SU-DHL-6 (cell line): Measurements from ENCODE around the gene AKT3.

Experiments
- H2AFZ ChIP-seq: fragments of 200-600 bp; sonication (generic); 2 replicates; pipeline ENCODE4 v1.6.1; 2014; ENCODE audit warnings: low read depth, mild to moderate bottlenecking, moderate library complexity, mixed read lengths, antibody characterized with exemption, low read length; ENCODE audit not compliant: severe bottlenecking
- H3F3A ChIP-seq: fragments of 200-600 bp; shearing (Covaris generic); 2 replicates; pipeline ENCODE4 v1.6.0; 2016; ENCODE audit warnings: antibody characterized with exemption, mild to moderate bottlenecking; ENCODE audit not compliant: insufficient read depth
- H3K27ac ChIP-seq: fragments of 200-600 bp; sonication (generic); 2 replicates; pipeline ENCODE4 v1.5.1; 2016; ENCODE audit warnings: low read depth, mild to moderate bottlenecking, low read length, moderate library complexity, mixed read lengths
- H3K27me3 ChIP-seq: fragments of 200-600 bp; sonication (generic), shearing (Covaris generic); 2 replicates; pipeline ENCODE4 v1.6.0; 2014; ENCODE audit warnings: mild to moderate bottlenecking, low read length
- H3K36me3 ChIP-seq: fragments of 200-600 bp; sonication (generic); 2 replicates; pipeline ENCODE4 v1.6.1; 2014; ENCODE audit warnings: mild to moderate bottlenecking, low read length, mixed read lengths
- H3K4me2 ChIP-seq: fragments of 300-600, 200-600 bp; shearing (Covaris generic), sonication (generic); 2 replicates; pipeline ENCODE4 v1.6.0; 2014; ENCODE audit warnings: low read length, low read depth, mild to moderate bottlenecking; ENCODE audit not compliant: poor library complexity, severe bottlenecking
- H3K4me3 ChIP-seq: fragments of 200-600 bp; sonication (generic); 2 replicates; pipeline ENCODE4 v1.5.1; 2014; ENCODE audit warnings: antibody characterized with exemption, low read length, mild to moderate bottlenecking, mixed read lengths; ENCODE audit not compliant: insufficient read depth, poor library complexity, severe bottlenecking
- H3K79me2 ChIP-seq: fragments of 200-600 bp; sonication (generic); 2 replicates; pipeline ENCODE4 v1.6.1; 2014; ENCODE audit warnings: mild to moderate bottlenecking, low read length, moderate library complexity; ENCODE audit not compliant: insufficient read depth
- H3K9ac ChIP-seq: fragments of 200-600 bp; sonication (generic); 2 replicates; pipeline ENCODE4 v1.7.0; 2014; ENCODE audit warnings: mild to moderate bottlenecking, low read length
- H3K9me2 ChIP-seq: fragments of 200-600 bp; sonication (generic); replicated peaks from 2 replicates; pipeline ENCODE4 v1.6.1; 2014; ENCODE audit warnings: low read length; ENCODE audit not compliant: insufficient read depth
- H3K9me3 ChIP-seq: fragments of 200-600 bp; sonication (generic); 2 replicates; pipeline ENCODE4 v1.6.1; 2014; ENCODE audit warnings: low read length, mixed read lengths; ENCODE audit not compliant: insufficient read depth
- H4K20me1 ChIP-seq: fragments of 200-600 bp; sonication (generic); 2 replicates; pipeline ENCODE4 v1.6.1; 2014; ENCODE audit warnings: low read depth, mild to moderate bottlenecking, antibody characterized with exemption, low read length, moderate library complexity, mixed read lengths
- EZH2phosphoT487 ChIP-seq: fragments of 200-600 bp; sonication (generic), shearing (Covaris generic); conservative IDR thresholded peaks from 2 replicates; pipeline ENCODE4 v1.6.1; 2018; ENCODE audit warnings: mild to moderate bottlenecking, antibody characterized with exemption, low read length, moderate library complexity, mixed read lengths
- TF ChIP-seq, protein P1 (sequence below): fragments of 200-600 bp; sonication (generic); IDR thresholded peaks from one replicate; pipeline ENCODE4 v1.5.1; 2017; ENCODE audit warnings: antibody characterized with exemption, mild to moderate bottlenecking, low read length, moderate library complexity; ENCODE audit not compliant: insufficient read depth, poor library complexity, severe bottlenecking

The AKT3 gene

DNA sequence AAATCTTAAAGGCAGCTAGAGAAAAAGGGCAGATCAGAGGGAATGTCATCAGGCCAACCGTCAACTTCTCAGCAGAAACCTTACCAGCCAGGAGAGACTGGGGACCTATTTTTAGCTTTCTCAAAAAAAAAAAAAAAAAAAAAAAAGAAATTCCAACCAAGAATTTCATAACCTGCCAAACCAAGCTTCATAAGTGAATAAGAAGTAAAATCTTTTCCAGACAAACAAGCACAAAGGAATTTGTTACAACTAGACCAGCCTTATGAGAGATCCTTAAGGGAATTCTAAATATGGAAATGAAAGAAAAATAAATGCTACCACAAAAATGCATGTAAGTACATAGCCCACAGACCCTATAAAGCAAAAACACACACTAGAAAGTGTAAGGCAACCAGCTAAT lies 267.7 kb downstream of the AKT3 start:
- TF ChIP-seq, protein P1, sequence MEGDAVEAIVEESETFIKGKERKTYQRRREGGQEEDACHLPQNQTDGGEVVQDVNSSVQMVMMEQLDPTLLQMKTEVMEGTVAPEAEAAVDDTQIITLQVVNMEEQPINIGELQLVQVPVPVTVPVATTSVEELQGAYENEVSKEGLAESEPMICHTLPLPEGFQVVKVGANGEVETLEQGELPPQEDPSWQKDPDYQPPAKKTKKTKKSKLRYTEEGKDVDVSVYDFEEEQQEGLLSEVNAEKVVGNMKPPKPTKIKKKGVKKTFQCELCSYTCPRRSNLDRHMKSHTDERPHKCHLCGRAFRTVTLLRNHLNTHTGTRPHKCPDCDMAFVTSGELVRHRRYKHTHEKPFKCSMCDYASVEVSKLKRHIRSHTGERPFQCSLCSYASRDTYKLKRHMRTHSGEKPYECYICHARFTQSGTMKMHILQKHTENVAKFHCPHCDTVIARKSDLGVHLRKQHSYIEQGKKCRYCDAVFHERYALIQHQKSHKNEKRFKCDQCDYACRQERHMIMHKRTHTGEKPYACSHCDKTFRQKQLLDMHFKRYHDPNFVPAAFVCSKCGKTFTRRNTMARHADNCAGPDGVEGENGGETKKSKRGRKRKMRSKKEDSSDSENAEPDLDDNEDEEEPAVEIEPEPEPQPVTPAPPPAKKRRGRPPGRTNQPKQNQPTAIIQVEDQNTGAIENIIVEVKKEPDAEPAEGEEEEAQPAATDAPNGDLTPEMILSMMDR: no peak
- no peak for TF ChIP-seq EZH2phosphoT487

DNA sequence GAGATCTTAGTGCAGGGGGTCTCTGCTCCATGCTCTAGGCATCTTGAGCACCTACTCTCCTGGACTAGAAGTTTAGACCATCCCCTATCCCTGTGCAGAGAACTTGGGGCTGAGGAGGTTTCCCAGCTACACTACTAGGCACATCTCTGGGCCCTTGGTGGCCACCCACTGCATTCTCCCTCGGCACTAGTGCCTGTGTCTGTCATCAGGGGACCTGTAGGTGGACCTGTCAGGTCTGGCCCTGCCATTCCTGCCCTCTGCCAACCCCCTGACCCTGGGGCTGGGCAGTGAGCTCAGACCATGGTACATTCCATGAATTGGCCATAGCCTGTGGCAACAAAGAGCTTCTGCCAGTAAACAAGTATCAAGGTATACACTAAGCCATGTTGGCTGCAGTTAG lies 269.1 kb downstream of the AKT3 start:
- no peak overlapping the region for H3K4me3 ChIP-seq
- H3F3A ChIP-seq: no peaks in the 10 kb centered on the region
- H3K4me2 ChIP-seq: no peak overlapping the region
- no peaks in the 10 kb centered on the region for H3K9me2 ChIP-seq
- no peak overlapping the region for H3K9ac ChIP-seq
- H3K9me3 ChIP-seq: no peaks in the 10 kb centered on the region
- H3K36me3 ChIP-seq: no peaks in the 10 kb centered on the region
- H3K79me2 ChIP-seq: no peaks in the 10 kb centered on the region
- no peaks in the 10 kb centered on the region for H3K27me3 ChIP-seq
- no peak for TF ChIP-seq EZH2phosphoT487
- TF ChIP-seq, protein P1: no peak
- no peak overlapping the region for H2AFZ ChIP-seq
- H4K20me1 ChIP-seq: no peaks in the 10 kb centered on the region
- no peak overlapping the region for H3K27ac ChIP-seq

More for the DNA sequence above, 267.7 kb downstream of the AKT3 start:
- Histone ChIP-seq H3K9me2 (no peaks in the 10 kb centered on the region), H4K20me1 (no peaks in the 10 kb centered on the region), H3K4me3 (no peak overlapping the region), H3K4me2 (no peak overlapping the region), H3K36me3 (no peaks in the 10 kb centered on the region), H3K79me2 (no peaks in the 10 kb centered on the region), H3K9ac (no peak overlapping the region), H3K9me3 (no peaks in the 10 kb centered on the region), H3K27ac (no peak overlapping the region), H3F3A (no peaks in the 10 kb centered on the region), H3K27me3 (no peaks in the 10 kb centered on the region), H2AFZ (no peak overlapping the region)

DNA sequence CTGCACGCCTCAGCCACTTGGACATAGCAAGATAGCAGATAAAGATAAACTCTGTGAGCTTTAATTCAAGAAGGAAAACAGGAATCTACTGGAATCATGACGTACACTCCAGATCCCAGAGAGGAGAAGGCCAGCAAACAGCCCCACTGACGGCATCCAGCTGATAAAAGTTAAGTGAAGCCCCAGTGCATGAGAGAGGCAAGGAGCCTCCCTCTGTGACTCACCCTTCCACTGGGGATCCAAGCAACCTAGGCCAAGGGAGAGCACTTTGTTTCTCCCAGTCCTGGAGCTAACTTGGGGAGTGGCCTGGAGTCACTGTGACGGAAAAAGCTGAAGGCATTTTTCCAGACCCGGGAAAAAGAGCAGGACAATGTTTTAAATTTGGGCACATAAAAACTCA lies 270.0 kb downstream of the AKT3 start:
- H3K27me3 ChIP-seq: no peaks in the 10 kb centered on the region
- no peaks in the 10 kb centered on the region for H3K9me3 ChIP-seq
- no peak overlapping the region for H2AFZ ChIP-seq
- no peak overlapping the region for H3K27ac ChIP-seq
- no peaks in the 10 kb centered on the region for H3F3A ChIP-seq
- no peaks in the 10 kb centered on the region for H3K79me2 ChIP-seq
- H4K20me1 ChIP-seq: no peaks in the 10 kb centered on the region
- no peak overlapping the region for H3K4me2 ChIP-seq
- no peaks in the 10 kb centered on the region for H3K36me3 ChIP-seq
- no peak overlapping the region for H3K4me3 ChIP-seq
- H3K9me2 ChIP-seq: no peaks in the 10 kb centered on the region
- H3K9ac ChIP-seq: no peak overlapping the region
- no peak for TF ChIP-seq EZH2phosphoT487
- TF ChIP-seq, protein P1: no peak
